ENCODE measurements around the gene ZXDC. TPM values are rescaled to one million over a fixed set of nuclear protein-coding genes. Genes with fewer than 3 reads are reported as not detected.

Gene ZXDC
- total RNA-seq, 1 donor from 2014 or later: 26.6 TPM

DNA sequence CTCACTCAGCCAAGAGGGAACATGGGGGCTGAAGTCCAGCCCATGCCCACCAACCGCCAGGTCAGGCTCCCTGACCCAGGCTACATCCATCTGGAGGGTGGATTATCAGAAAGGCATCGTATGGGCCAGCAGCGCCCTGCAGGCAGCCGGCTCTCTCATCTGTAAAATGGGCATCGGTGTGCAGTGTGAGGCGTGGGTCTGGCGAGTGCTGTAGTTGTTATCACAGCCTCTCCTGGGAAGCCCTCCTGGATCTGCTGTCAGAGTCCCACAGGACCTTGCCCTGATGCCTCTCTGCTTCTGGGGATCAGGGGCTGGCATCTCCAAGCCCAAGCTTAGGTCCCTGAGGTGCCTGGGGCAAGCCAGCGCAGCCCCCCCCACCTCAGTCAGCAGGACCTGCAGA is 53.6 kb downstream of the ZXDC start:
- Mint-ChIP-seq H3K36me3 (ENCODE audit: low read depth) (peaks cover 6% of the 10 kb centered on the region), H3K27me3 (ENCODE audit: low read depth) (no peaks in the 10 kb centered on the region), H3K27ac (ENCODE audit: unreplicated experiment) (no peak overlapping the region), H3K4me1 (ENCODE audit: low read depth) (no peaks in the 10 kb centered on the region), H3K4me3 (ENCODE audit: unreplicated experiment) (no peak overlapping the region), H3K9me3 (ENCODE audit: low read depth) (peaks cover 8% of the 10 kb centered on the region)
- no peak for DNase-seq (ENCODE audit: low spot score)
- TF ChIP-seq, protein P1, sequence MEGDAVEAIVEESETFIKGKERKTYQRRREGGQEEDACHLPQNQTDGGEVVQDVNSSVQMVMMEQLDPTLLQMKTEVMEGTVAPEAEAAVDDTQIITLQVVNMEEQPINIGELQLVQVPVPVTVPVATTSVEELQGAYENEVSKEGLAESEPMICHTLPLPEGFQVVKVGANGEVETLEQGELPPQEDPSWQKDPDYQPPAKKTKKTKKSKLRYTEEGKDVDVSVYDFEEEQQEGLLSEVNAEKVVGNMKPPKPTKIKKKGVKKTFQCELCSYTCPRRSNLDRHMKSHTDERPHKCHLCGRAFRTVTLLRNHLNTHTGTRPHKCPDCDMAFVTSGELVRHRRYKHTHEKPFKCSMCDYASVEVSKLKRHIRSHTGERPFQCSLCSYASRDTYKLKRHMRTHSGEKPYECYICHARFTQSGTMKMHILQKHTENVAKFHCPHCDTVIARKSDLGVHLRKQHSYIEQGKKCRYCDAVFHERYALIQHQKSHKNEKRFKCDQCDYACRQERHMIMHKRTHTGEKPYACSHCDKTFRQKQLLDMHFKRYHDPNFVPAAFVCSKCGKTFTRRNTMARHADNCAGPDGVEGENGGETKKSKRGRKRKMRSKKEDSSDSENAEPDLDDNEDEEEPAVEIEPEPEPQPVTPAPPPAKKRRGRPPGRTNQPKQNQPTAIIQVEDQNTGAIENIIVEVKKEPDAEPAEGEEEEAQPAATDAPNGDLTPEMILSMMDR (IDR thresholded peaks at IDR 0.05): no peak

- H3K4me3 Mint-ChIP-seq (ENCODE audit: unreplicated experiment): no peak overlapping the region
- peaks cover 5% of the 10 kb centered on the region for H3K36me3 Mint-ChIP-seq (ENCODE audit: low read depth)
- no peak overlapping the region for H3K27ac Mint-ChIP-seq (ENCODE audit: unreplicated experiment)
- H3K9me3 Mint-ChIP-seq (ENCODE audit: low read depth): peaks cover 8% of the 10 kb centered on the region
- H3K27me3 Mint-ChIP-seq (ENCODE audit: low read depth): no peaks in the 10 kb centered on the region
- DNase-seq (ENCODE audit: low spot score): no peak
- TF ChIP-seq, protein P1 (IDR thresholded peaks at IDR 0.05): no peak
- H3K4me1 Mint-ChIP-seq (ENCODE audit: low read depth): no peaks in the 10 kb centered on the region
These were observed 54.0 kb downstream of the ZXDC start for GRCh38 chr3:126421573-126422119.

DNA sequence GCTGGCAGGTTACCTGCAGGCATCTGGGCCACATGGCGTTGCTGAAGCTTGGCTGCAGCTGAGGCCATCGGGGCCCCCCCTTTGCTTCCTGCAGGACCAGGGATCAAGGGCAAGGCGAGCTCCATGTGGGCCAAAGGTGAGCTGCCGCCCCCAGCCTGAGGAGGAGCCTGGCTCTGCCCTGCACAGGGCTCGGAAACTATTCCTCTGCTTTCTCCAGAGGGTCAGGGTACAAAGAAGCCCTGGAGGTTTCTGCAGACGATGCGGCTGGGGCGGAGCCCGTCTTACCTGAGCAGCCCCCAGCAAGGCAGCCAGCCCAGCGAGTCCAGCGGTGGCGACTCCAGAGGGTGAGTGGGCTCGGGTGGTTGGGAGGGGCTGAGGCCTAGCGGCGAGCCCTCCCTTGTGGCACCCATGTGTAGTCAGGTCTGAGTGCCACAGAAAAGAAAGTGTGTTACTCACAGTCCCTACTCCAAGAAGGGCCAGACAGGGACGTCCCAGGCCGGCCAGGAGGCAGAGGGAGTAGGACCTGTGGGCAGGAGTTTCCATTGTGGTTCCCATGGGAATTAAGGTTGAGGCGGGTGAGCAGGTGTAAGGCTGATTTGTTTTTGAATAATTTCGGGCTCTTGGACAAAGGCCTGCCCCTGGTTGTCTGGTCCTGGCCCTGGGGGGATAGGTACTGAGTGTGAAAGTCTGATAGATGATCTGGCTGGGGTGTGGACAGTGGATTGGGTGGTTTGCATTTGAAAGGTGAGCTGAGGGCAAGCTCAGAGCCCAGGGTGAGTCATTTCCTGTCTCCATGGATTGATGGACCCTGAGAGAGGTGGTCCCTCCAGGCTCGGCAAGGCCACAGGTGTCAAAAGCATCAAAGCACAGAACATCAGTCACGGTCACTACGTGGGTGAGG is 55.6 kb downstream of the ZXDC start:
- DNase-seq (ENCODE audit: low spot score): no peak
- H3K4me1 Mint-ChIP-seq (ENCODE audit: low read depth): no peaks in the 10 kb centered on the region
- no peaks in the 10 kb centered on the region for H3K36me3 Mint-ChIP-seq (ENCODE audit: low read depth)
- no peaks in the 10 kb centered on the region for H3K27me3 Mint-ChIP-seq (ENCODE audit: low read depth)
- no peak overlapping the region for H3K27ac Mint-ChIP-seq (ENCODE audit: unreplicated experiment)
- TF ChIP-seq, protein P1 (IDR thresholded peaks at IDR 0.05): no peak
- H3K4me3 Mint-ChIP-seq (ENCODE audit: unreplicated experiment): no peak overlapping the region
- no peaks in the 10 kb centered on the region for H3K9me3 Mint-ChIP-seq (ENCODE audit: low read depth)

- TF ChIP-seq, protein P1 (IDR thresholded peaks at IDR 0.05): no peak
- H3K27ac Mint-ChIP-seq (ENCODE audit: unreplicated experiment): no peak overlapping the region
- no peak for DNase-seq (ENCODE audit: low spot score)
- H3K27me3 Mint-ChIP-seq (ENCODE audit: low read depth): peaks cover 4% of the 10 kb centered on the region
- H3K4me1 Mint-ChIP-seq (ENCODE audit: low read depth): no peaks in the 10 kb centered on the region
- no peak overlapping the region for H3K4me3 Mint-ChIP-seq (ENCODE audit: unreplicated experiment)
- no peaks in the 10 kb centered on the region for H3K9me3 Mint-ChIP-seq (ENCODE audit: low read depth)
- no peaks in the 10 kb centered on the region for H3K36me3 Mint-ChIP-seq (ENCODE audit: low read depth)
These were observed 56.5 kb downstream of the ZXDC start for GRCh38 chr3:126419151-126419703.

DNA sequence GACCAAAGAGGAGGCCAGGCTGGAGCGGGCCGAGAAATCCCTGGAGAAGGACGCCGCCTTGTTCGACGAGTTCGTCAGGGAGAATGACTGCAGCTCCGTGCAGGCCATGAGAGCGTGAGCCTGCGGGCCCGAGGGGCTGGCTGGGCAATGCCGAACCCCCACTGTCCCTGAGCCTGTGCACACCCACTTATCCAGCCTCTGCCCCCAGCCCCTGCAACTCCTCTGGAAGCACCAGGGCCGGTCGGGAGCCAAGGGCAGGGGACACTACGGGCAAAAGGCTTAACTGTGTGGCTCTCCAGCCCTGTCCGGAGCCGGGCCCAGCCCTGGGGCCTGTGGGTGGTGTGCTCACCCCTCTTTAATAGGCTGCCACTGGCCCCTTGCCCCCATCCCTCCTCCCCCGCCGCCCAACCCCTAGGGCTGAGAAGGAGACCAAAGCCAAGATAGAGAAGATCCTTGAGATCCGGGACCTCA is 57.0 kb downstream of the ZXDC start:
- TF ChIP-seq, protein P1 (IDR thresholded peaks at IDR 0.05): no peak
- Mint-ChIP-seq H3K27ac (ENCODE audit: unreplicated experiment) (no peak overlapping the region), H3K4me1 (ENCODE audit: low read depth) (no peaks in the 10 kb centered on the region), H3K36me3 (ENCODE audit: low read depth) (no peaks in the 10 kb centered on the region), H3K4me3 (ENCODE audit: unreplicated experiment) (no peak overlapping the region), H3K27me3 (ENCODE audit: low read depth) (peaks cover 4% of the 10 kb centered on the region), H3K9me3 (ENCODE audit: low read depth) (no peaks in the 10 kb centered on the region)
- DNase-seq (ENCODE audit: low spot score): no peak

Data from chondrocyte (in vitro differentiated cells).